ENCODE results near the gene TTC27. TPM values are rescaled to one million over a fixed set of nuclear protein-coding genes. Genes with fewer than 3 reads are reported as not detected.

Gene TTC27
- total and polyA plus RNA-seq, 2 of the 13 experiments (the other 11 are each of a cell fraction or from before 2014, with no cell fraction given) = 26.7 to 44.7 TPM

DNA sequence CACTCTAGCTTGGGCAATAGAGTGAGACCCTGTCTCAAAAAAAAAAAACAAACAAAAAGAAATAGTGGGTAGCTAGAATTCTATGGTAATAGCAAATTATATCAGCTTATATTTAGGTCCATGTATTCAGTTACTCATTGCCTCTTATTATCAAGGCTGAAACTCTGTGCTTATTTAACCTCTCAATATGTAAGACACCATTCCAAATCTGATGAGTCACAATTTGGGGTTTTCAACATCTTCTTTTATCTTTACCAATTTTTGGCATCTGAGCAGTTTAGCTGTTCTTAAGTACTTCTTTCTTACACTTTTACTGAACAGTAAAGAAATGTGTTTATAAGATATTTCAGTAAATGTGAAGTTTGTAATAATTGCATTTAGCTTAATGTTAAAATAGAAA lies 69.3 kb downstream of the TTC27 start:
- FAIRE-seq (no peak), DNase-seq (ENCODE audit: low spot score) (no peak), ATAC-seq (no peak)
- Histone ChIP-seq H3K27me3 (ENCODE audit: control insufficient read depth in 1 of 2, insufficient read depth in 2 of 2, low read length in 2 of 2) (no peaks in the 10 kb centered on the region), H3K27ac (ENCODE audit: extremely low read length, insufficient read depth, low read length) (no peak overlapping the region), H3K9me3 (ENCODE audit: low read length) (no peaks in the 10 kb centered on the region), H3K36me3 (replicated peaks in 1 of 2; ENCODE audit: control insufficient read depth in 1 of 2, insufficient read depth in 2 of 2, low read length in 2 of 2) (peaks cover 0 to 1% of the 10 kb centered on the region in 2 experiments; a peak in 1 of 5 replicates), H4K20me1 (ENCODE audit: insufficient read depth, low read length) (no peaks in the 10 kb centered on the region), H3K79me2 (ENCODE audit: insufficient read depth, low read length) (no peaks in the 10 kb centered on the region), H3K4me1 (ENCODE audit: insufficient read depth, low read length) (no peaks in the 10 kb centered on the region), H2AFZ (ENCODE audit: low read length) (no peak overlapping the region), H3K9ac (ENCODE audit: insufficient read depth, low read depth, low read length) (no peak overlapping the region), H3K4me2 (ENCODE audit: low read depth, low read length) (no peak overlapping the region), H3K4me3 (replicated peaks in 1 of 3; ENCODE audit: insufficient read depth in 1 of 3, low read depth in 2 of 3, low read length in 3 of 3) (no peak overlapping the region)
- in situ Hi-C loops (cut with HindIII; ENCODE audit: extremely low pct_ligation_motif_present, low pct_unique_long_range_greater_than_20kb) (no loop called here), intact Hi-C loops (cut with micrococcal nuclease; ENCODE audit: unreplicated experiment) (no loop called here)
- TF ChIP-seq ZNF670 (CRISPR knock-in tag; IDR thresholded peaks at IDR 0.05; ENCODE audit: borderline replicate concordance) (no peak), ZNF138 (CRISPR knock-in tag; IDR thresholded peaks at IDR 0.05; ENCODE audit: low read depth) (no peak), POLR2G (IDR thresholded peaks at IDR 0.05; ENCODE audit: low read depth, low read length) (no peak)
- TF ChIP-seq, protein P1, sequence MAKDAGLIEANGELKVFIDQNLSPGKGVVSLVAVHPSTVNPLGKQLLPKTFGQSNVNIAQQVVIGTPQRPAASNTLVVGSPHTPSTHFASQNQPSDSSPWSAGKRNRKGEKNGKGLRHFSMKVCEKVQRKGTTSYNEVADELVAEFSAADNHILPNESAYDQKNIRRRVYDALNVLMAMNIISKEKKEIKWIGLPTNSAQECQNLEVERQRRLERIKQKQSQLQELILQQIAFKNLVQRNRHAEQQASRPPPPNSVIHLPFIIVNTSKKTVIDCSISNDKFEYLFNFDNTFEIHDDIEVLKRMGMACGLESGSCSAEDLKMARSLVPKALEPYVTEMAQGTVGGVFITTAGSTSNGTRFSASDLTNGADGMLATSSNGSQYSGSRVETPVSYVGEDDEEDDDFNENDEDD (CRISPR knock-in tag; IDR thresholded peaks at IDR 0.05; ENCODE audit: borderline replicate concordance) = no peak
- TF ChIP-seq, protein P2, sequence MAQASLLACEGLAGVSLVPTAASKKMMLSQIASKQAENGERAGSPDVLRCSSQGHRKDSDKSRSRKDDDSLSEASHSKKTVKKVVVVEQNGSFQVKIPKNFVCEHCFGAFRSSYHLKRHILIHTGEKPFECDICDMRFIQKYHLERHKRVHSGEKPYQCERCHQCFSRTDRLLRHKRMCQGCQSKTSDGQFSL (CRISPR knock-in tag; IDR thresholded peaks at IDR 0.05) = no peak
- TF ChIP-seq, protein P3, sequence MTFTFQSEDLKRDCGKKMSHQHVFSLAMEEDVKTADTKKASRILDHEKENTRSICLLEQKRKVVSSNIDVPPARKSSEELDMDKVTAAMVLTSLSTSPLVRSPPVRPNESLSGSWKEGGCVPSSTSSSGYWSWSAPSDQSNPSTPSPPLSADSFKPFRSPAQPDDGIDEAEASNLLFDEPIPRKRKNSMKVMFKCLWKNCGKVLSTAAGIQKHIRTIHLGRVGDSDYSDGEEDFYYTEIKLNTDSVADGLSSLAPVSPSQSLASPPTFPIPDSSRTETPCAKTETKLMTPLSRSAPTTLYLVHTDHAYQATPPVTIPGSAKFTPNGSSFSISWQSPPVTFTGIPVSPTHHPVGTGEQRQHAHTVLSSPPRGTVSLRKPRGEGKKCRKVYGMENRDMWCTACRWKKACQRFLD (CRISPR knock-in tag; IDR thresholded peaks at IDR 0.05; ENCODE audit: borderline replicate concordance) = no peak
- POLR2A ChIA-PET = no interaction called here
- CTCF ChIA-PET (ENCODE audit: low intra/inter-chr PET ratio, low total read pairs) = no interaction called here
- no TSS peak for BruUV-seq (replicated peaks)

All from HepG2 (cell line).